Femur (tissue), 1 donor: Measurements from ENCODE around the gene NXNL2.

Experiments
- DNase-seq: peaks from one replicate; pipeline ENCODE4 v3.0.0-alpha.2; 2017

NXNL2 gene

GRCh38 chr9:88534456-88535225, at the start of gene NXNL2:
Gene NXNL2, plus strand, starts transcription at chr9:88535178. Its CDS starts 257 bp downstream, at chr9:88535435.
- DNase-seq = peak; percentile 89

- no peak for DNase-seq
Observed at GRCh38 chr9:88488166-88488565, 46.8 kb upstream of the NXNL2 start.

GRCh38 chr9:88494983-88495721, 39.8 kb upstream of the NXNL2 start:
- no peak for DNase-seq

- DNase-seq = no peak
Observed at GRCh38 chr9:88497224-88497623, 37.8 kb upstream of the NXNL2 start.

GRCh38 chr9:88498880-88499279, 36.1 kb upstream of the NXNL2 start:
- no peak for DNase-seq

- no peak for DNase-seq
Observed at GRCh38 chr9:88501086-88501485, 33.9 kb upstream of the NXNL2 start.

- DNase-seq = no peak
Observed at GRCh38 chr9:88502552-88503034, 32.4 kb upstream of the NXNL2 start.

- no peak for DNase-seq
Observed at GRCh38 chr9:88503081-88503844, 31.7 kb upstream of the NXNL2 start.

- DNase-seq = no peak
Observed at GRCh38 chr9:88503845-88504764, 30.9 kb upstream of the NXNL2 start.

- DNase-seq = no peak
Observed at GRCh38 chr9:88508326-88508725, 26.7 kb upstream of the NXNL2 start.

- DNase-seq = no peak
Observed at GRCh38 chr9:88511906-88512305, 23.1 kb upstream of the NXNL2 start.

- no peak for DNase-seq
Observed at GRCh38 chr9:88514247-88514646, 20.7 kb upstream of the NXNL2 start.

- peak; percentile 39 for DNase-seq
Observed at GRCh38 chr9:88521308-88521707, 13.7 kb upstream of the NXNL2 start.

- no peak for DNase-seq
Observed at GRCh38 chr9:88522360-88522759, 12.6 kb upstream of the NXNL2 start.

- DNase-seq = no peak
Observed at GRCh38 chr9:88523056-88523455, 11.9 kb upstream of the NXNL2 start.

GRCh38 chr9:88524911-88525310, 10.1 kb upstream of the NXNL2 start:
- no peak for DNase-seq

GRCh38 chr9:88527618-88528017, 7.4 kb upstream of the NXNL2 start:
- no peak for DNase-seq

- DNase-seq = no peak
Observed at GRCh38 chr9:88528080-88528790, 6.7 kb upstream of the NXNL2 start.

GRCh38 chr9:88529496-88529895, 5.5 kb upstream of the NXNL2 start:
- no peak for DNase-seq

- DNase-seq = no peak
Observed at GRCh38 chr9:88530051-88530450, 4.9 kb upstream of the NXNL2 start.

GRCh38 chr9:88531920-88532698, 2.9 kb upstream of the NXNL2 start:
- peak; percentile 62 for DNase-seq
